Dendritic cell treated with granulocyte-macrophage colony-stimulating factor and Interleukin-4, amounts not matched to agents 40 ng/mL and 50 ng/mL, for 4 days (primary cell): Measurements from ENCODE around the gene FAM187B.

Experiments used
- H3K27ac Mint-ChIP-seq: one replicate; pipeline ENCODE4 v1.8.0; 2022; ENCODE audit warnings: mild to moderate bottlenecking, mixed read lengths
- H3K27me3 Mint-ChIP-seq: one replicate; pipeline ENCODE4 v1.8.0; 2022; ENCODE audit warnings: mild to moderate bottlenecking, mixed read lengths
- H3K36me3 Mint-ChIP-seq: one replicate; pipeline ENCODE4 v1.8.0; 2022; ENCODE audit warnings: low read depth, mixed read lengths
- H3K4me1 Mint-ChIP-seq: one replicate; pipeline ENCODE4 v1.8.0; 2022; ENCODE audit warnings: low read depth, mixed read lengths
- H3K4me3 Mint-ChIP-seq: one replicate; pipeline ENCODE4 v1.8.0; 2022; ENCODE audit warnings: mild to moderate bottlenecking, moderate library complexity, mixed read lengths
- H3K9me3 Mint-ChIP-seq: one replicate; pipeline ENCODE4 v1.8.0; 2022; ENCODE audit warnings: mixed read lengths
- intact Hi-C: fragments of 100-400 bp; cut with micrococcal nuclease; formaldehyde crosslinking; loops from one replicate; pipeline ENCODE4 v1.15.0; 2022

Gene FAM187B

DNA sequence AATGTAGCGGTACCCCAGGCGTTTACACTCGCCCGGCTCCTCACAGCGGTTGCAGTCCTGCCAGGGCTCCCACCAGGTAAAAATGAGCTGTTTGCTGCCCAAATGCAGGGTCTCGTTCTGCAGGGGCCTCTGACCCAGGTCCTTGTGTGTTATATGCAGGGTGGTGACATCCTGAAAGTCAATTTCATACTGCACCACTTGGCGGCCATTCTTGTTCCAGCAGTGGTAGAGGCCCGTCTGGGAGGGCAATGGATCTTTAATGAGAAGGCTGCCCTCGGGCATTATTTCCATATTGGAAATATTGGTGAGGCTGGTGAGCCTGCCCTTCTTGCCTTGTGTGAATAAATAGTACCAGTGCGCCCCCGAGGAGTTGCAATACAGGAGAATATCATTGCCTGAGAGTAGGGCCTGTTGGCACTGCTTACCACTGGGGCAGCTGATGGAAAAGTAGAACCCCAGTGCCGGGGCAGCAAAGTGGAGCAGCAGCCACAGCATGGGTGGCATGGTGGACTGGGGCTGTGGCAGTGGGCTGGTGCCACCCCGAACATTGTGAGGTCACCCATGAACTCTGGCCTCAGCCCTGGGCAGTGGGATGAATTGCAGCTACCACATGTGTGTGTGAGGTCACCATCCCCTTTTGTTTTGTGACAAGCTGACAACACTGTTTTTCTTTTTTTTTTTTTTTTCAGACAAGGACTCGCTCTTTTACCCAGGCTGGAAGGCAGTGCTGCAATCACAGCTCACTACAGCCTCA is at the start of gene FAM187B:
FAM187B (minus strand) TSS at position 563 of the 754 bp plus-strand sequence; CDS start at position 504, 59 bp downstream.
- intact Hi-C loops, result no loop called here
- H3K27me3 Mint-ChIP-seq, result peaks cover 19% of the 10 kb centered on the region
- no peak within 1 kb of the TSS for H3K4me3 Mint-ChIP-seq
- no peak within 1 kb of the TSS for H3K27ac Mint-ChIP-seq
- no peaks in the 10 kb centered on the region for H3K36me3 Mint-ChIP-seq
- H3K4me1 Mint-ChIP-seq, result peaks cover 21% of the 10 kb centered on the region
- H3K9me3 Mint-ChIP-seq, result no peaks in the 10 kb centered on the region

DNA sequence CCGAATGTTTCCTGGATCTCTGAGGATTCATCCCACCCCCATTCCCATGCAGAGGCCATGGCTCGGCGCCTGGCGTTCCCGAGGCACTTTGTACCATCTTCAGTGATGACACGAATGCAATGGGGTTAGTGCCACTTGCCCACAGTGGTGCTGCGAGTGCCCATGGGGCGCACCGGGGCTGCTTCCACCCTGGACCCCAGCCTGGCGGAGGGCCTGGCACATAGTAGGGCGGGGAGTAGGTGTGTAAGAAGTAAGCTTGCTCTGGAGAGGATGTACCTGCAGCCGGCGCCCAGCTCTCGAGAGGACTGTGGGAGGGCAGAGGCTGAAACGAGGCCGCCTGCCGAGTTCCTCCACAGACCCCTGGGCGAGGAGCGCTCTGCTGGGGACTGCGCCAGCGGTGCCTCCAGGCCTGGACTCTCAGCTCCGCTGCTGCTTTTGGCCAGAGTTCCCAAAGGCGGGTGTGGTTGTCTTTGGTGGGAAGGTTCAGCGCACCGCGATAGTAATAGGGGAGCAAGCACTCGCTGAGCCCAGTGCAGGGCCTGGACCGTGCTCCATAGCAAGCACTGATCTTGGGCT is 48.3 kb upstream of the FAM187B start:
- Mint-ChIP-seq H3K27me3 (peaks cover 6% of the 10 kb centered on the region), H3K4me1 (peaks cover 67% of the 10 kb centered on the region), H3K36me3 (peaks cover 89% of the 10 kb centered on the region), H3K27ac (no peak overlapping the region), H3K9me3 (no peaks in the 10 kb centered on the region), H3K4me3 (no peak overlapping the region)
- intact Hi-C loops, result no loop called here

DNA sequence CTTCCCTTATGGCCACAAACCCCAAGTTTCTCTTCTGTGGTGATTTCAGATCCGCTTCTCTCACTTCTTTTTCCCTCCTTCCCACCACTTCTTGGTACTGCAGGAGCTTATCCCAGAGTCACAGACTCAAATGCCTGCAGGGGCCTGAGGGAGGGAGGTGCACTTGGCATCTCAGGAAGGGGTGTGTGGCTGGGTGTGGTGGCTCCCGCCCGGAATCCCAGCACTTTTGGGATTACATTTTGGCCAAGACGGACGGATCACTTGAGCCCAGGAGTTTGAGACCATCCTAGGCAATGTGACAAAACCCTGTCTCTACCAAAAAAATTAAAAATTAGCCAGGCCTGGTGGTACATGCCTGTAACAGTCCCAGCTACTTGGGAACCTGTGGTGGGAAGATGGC is 45.8 kb upstream of the FAM187B start:
- H3K27me3 Mint-ChIP-seq, result no peaks in the 10 kb centered on the region

DNA sequence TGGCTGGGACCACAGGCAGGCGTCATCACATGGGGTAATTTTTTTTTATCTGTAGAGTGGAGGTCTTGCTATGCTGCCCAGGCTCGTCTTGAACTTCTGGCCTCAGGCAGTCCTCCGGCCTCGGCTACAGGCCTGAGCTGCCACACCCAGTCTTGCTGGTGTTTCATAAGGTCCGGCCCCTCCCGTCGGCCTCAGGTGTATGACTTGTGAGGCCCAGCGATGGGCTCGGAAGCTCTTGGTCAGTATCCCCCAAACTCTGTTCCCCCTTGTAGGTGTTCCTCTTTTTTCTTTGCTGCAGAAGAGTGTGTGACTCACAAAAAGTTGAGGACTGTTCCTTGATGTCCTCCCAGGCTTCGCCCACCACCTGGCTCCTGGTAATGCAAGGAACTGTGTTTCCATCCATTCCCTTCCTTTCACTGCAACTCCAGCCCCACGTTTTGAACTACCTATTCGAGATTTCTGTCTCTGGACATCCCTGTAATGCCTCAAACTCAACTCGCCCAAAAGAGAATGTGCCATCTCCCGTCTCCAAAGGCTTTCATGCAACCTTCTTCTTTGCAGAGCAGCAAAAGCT is 45.2 kb upstream of the FAM187B start:
- H3K4me1 Mint-ChIP-seq, result peaks cover 55% of the 10 kb centered on the region
- H3K27ac Mint-ChIP-seq, result peak overlapping the region; percentile 69
- no peaks in the 10 kb centered on the region for H3K9me3 Mint-ChIP-seq
- no peaks in the 10 kb centered on the region for H3K27me3 Mint-ChIP-seq
- intact Hi-C loops, result no loop called here
- peaks cover 94% of the 10 kb centered on the region for H3K36me3 Mint-ChIP-seq
- H3K4me3 Mint-ChIP-seq, result peak overlapping the region; percentile 30

More for the DNA sequence above, 45.8 kb upstream of the FAM187B start:
- H3K4me1 Mint-ChIP-seq, result peaks cover 58% of the 10 kb centered on the region
- peak overlapping the region; percentile 69 for H3K27ac Mint-ChIP-seq
- intact Hi-C loops, result no loop called here
- H3K4me3 Mint-ChIP-seq, result no peak overlapping the region
- no peaks in the 10 kb centered on the region for H3K9me3 Mint-ChIP-seq
- peaks cover 99% of the 10 kb centered on the region for H3K36me3 Mint-ChIP-seq

DNA sequence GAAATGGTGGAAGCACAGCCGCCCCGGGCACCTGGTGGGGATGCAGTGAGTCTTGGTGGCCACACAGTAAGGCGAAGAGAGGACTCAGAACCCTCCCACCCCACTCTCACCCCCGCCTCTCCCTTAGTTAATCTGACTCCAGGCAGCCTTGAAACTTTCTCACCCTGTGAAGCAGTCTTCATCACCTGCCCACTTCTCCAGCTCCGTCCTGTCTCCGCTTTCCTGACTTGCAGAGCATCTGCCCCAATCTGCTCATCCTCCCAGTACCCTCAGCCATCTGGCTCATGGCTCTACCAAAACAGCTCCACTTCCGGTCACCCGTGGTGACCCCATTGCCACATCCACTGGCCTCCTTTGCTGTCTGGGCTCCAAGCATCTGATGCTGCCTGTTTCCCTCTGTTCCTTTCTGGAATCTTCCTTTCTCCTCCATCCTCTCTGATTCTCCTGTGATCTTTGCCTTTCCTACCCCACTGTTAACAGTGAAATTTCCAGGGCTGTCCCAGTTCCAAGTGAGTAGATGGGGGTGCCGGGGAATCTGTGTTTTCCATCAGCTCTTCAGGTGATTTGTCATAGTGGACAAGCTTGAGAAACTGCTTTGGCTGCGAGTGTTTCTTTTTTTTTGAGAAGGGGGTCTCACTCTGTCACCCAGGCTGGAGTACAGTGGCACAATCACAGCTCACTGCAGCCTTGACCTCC is 44.6 kb upstream of the FAM187B start:
- H3K4me1 Mint-ChIP-seq, result peaks cover 55% of the 10 kb centered on the region
- no peaks in the 10 kb centered on the region for H3K27me3 Mint-ChIP-seq
- no peaks in the 10 kb centered on the region for H3K9me3 Mint-ChIP-seq
- peak overlapping the region; percentile 69 for H3K27ac Mint-ChIP-seq
- H3K36me3 Mint-ChIP-seq, result peaks cover 88% of the 10 kb centered on the region
- intact Hi-C loops, result no loop called here
- no peak overlapping the region for H3K4me3 Mint-ChIP-seq

DNA sequence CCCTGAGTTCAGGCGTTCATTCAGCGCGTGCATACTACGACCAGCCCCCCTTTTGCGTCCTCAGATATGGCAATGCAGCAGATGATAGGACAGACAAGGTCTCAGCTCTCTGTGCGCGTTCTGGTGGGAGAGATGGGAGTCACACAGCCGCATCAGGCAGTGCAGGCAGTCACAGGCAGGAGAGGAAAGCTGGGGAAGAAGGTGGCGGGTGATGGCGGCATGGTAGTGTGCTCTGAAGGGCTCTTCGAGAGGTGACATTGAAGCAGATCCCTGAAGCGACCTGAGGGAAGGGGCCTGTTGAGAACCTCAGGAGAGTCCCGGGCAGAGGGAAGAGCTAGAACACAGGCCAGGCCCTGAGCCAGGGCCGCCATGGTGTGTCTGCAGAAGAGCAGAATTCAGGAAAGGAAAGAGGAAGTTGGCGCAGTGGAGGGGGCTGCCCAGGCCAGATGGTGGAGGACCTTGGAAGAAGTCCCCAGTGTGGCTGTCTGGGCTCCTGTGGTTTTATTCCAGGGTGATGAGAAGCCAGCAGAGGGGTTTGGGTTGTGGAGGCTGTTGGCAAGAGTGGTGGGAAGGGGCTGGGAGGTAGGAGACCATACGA is 43.7 kb upstream of the FAM187B start:
- intact Hi-C loops, result no loop called here
- H3K4me3 Mint-ChIP-seq, result peak overlapping the region; percentile 44
- H3K4me1 Mint-ChIP-seq, result peaks cover 57% of the 10 kb centered on the region
- H3K27me3 Mint-ChIP-seq, result no peaks in the 10 kb centered on the region
- H3K36me3 Mint-ChIP-seq, result peaks cover 88% of the 10 kb centered on the region
- H3K27ac Mint-ChIP-seq, result peak overlapping the region; percentile 69
- no peaks in the 10 kb centered on the region for H3K9me3 Mint-ChIP-seq

DNA sequence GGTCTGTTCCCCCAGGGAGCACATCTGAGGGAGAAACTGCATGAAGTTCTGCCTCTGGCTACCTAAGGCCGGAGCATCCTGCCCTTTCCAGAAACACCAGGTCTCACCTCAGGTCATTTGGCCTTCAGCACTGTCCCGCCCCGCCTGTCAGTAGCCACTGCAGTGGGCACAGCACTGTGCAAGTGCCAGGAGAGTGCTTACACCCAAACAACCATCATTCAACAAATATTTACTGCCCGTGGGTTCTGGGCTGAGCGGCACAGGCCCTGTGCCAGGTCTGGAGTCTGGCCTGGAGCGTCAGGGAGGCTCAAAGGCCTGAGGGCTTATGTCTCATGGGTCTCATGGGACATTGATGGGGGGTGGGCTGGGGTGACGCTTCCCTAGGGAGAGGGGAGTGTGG is 43.0 kb upstream of the FAM187B start:
- intact Hi-C loops, result no loop called here
- H3K27ac Mint-ChIP-seq, result peak overlapping the region; percentile 69
- H3K36me3 Mint-ChIP-seq, result peaks cover 86% of the 10 kb centered on the region
- H3K27me3 Mint-ChIP-seq, result no peaks in the 10 kb centered on the region
- H3K9me3 Mint-ChIP-seq, result no peaks in the 10 kb centered on the region
- H3K4me1 Mint-ChIP-seq, result peaks cover 59% of the 10 kb centered on the region
- H3K4me3 Mint-ChIP-seq, result peak overlapping the region; percentile 44

DNA sequence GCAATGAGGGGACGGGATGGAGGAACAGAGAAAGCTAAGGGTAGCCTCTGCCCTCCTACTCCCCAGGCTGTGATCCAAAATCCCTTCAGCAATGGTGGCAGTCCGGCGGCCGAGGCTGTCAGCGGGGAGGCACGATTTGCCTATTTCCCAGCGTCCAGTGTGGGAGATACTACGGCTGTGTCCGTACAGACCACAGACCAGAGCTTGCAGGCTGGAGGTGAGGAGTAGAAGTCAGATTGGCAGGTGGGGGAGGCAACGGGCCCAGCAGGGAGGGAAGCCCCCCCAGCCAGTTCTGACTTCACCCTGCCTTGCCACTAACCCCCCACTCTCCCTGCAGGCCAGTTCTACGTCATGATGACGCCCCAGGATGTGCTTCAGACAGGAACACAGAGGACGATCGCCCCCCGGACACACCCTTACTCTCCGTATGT is 41.9 kb upstream of the FAM187B start:
- Mint-ChIP-seq H3K27me3 (no peaks in the 10 kb centered on the region), H3K27ac (no peak overlapping the region), H3K36me3 (peaks cover 86% of the 10 kb centered on the region), H3K4me3 (no peak overlapping the region), H3K9me3 (no peaks in the 10 kb centered on the region), H3K4me1 (peaks cover 70% of the 10 kb centered on the region)
- intact Hi-C loops, result no loop called here

DNA sequence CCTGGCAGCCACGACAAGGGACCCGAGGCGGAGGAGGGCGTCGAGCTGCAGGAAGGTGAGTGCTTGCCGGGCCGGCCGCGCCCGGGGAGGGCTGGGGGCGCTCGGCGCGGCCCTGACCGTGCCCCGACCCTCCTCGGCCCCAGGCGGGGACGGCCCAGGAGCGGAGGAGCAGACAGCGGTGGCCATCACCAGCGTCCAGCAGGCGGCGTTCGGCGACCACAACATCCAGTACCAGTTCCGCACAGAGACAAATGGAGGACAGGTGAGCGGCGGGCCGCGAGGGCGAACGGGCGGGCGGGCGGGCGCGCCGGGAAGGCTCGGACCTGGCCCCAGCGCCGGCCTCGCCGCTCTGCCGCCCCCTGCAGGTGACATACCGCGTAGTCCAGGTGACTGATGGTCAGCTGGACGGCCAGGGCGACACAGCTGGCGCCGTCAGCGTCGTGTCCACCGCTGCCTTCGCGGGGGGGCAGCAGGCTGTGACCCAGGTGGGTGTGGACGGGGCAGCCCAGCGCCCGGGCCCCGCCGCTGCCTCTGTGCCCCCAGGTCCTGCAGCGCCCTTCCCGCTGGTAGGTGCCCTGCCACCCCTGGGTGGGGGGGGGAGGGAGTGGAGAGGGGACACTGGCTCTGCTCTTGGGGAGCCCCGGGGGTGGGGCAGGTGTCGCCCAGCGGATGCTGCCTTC is 41.0 kb upstream of the FAM187B start:
- no peaks in the 10 kb centered on the region for H3K9me3 Mint-ChIP-seq
- H3K27ac Mint-ChIP-seq, result peak overlapping the region; percentile 69
- no peaks in the 10 kb centered on the region for H3K27me3 Mint-ChIP-seq
- peaks cover 72% of the 10 kb centered on the region for H3K4me1 Mint-ChIP-seq
- H3K36me3 Mint-ChIP-seq, result peaks cover 77% of the 10 kb centered on the region
- peak overlapping the region; percentile 71 for H3K4me3 Mint-ChIP-seq
- intact Hi-C loops, result loop anchor here (1.0 to 10.0 kb wide), 4 partner anchors 55 to 226 kb away; partner anchors contain the start of genes FFAR1 and FXYD5

DNA sequence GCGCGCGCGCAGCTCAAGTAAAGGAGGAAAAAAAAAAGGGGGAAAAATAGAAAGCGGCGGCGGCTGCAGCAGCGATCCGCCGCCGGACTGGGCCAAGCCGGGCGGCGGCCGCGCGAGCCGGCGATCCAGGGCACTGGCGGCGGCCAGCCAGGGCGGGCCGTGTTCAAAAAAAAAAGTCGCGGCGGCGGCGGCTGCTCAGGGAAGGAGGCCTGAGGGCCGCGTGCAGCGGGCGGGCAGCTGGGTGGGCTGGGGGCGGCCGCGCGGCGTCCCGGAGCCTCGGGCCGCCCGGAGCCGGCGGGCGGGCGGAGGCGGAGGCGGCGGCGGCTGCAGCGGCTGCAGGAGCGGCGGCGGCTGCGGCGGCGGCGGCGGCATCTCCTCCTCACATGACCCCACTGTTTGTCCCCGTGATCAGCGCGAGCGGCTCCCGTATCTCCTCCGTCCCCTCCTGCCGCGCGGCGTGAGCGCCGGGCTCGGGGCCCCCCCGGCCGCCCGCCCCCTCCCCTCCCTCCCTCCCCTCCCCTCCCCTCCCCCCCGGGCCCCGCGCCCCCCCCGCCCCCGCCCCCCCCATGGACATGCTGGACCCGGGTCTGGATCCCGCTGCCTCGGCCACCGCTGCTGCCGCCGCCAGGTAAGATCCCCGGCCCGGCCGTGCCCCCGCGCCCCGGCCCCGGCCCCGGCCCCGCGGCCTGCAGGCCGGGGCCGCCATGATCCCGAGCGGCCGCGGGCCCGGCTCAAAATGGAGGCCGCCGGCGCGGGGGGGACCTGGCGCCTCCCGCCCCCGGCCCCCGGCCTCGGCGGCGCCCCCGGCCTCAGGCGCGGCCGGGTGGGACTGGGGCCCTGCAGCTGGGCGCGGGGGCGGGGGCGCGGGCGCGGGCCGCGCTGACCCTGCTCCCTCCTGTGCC is 40.2 kb upstream of the FAM187B start, which contains the start of gene USF2:
USF2 (plus strand) TSS at position 427 of the 902 bp plus-strand sequence; CDS start at position 567, 140 bp downstream.
- intact Hi-C loops, result loop anchor here (1.0 to 10.0 kb wide), 4 partner anchors 54 to 227 kb away; partner anchors contain the start of genes FFAR1 and FXYD5
- Mint-ChIP-seq H3K4me3 (peak within 1 kb of the TSS; percentile 95), H3K27me3 (no peaks in the 10 kb centered on the region), H3K4me1 (peaks cover 72% of the 10 kb centered on the region), H3K27ac (peak within 1 kb of the TSS; percentile 96), H3K36me3 (peaks cover 70% of the 10 kb centered on the region), H3K9me3 (no peaks in the 10 kb centered on the region)

DNA sequence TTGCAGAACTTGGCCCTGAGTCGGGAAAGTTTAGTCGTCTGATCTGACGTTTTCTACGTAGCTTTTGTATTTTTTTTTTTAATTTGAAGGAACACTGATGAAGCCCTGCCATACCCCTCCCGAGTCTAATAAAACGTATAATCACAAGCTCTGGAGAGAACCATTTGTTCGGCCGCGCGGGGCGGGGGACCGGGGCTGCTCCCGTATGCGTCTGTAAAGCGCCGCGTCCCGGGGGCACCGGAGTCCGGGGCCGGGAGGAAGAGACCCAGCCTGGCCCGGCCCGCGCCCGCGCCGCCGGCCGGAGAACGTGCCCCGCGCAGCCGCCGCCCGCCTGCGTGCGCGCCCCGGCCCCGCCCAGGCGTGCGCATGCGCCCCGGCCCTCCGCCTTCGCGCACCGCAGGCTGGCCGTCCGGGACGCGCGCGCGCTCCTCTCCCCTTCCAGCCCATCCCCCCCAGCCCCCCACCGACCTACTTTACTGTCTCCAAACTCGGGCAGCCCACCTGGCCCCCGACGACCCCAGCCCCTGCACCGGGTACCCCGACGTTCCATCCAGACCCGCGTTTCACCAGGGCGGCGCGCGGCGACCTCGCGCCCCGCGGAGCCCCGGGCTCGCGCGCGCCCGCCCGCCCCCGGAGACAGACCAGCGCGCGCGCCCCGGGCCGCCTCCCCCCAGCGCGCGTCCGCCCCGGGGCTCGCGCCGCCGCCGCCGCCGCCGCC is 39.4 kb upstream of the FAM187B start:
- Mint-ChIP-seq H3K27me3 (peaks cover 4% of the 10 kb centered on the region), H3K36me3 (peaks cover 61% of the 10 kb centered on the region), H3K4me1 (peaks cover 64% of the 10 kb centered on the region), H3K27ac (peak overlapping the region; percentile 96), H3K4me3 (peak overlapping the region; percentile 95), H3K9me3 (no peaks in the 10 kb centered on the region)
- intact Hi-C loops, result loop anchor here (5.0 to 10.0 kb wide), 3 partner anchors 53 to 116 kb away; partner anchors contain the start of genes FFAR1 and FXYD5
